Ramos (cell line): ENCODE measurements around the gene LRRC8E.
"Not testable (repeated sequence)": the region's sequence is repeated elsewhere in the genome, so short reads cannot be mapped to it uniquely, and the experiment has no call there.

ENCODE experiments used
- in situ Hi-C: fragments of 300-500 bp; cut with MboI; formaldehyde crosslinking; loops from one replicate; pipeline ENCODE4 v1.14.3; 2022; ENCODE audit warnings: low sequenced_read_pairs; ENCODE audit not compliant: unreplicated experiment

Gene LRRC8E

GRCh38 chr19:7916103-7916954 is 28.0 kb downstream of the LRRC8E start:
- in situ Hi-C loops: no loop called here

GRCh38 chr19:7916955-7917266 is 28.6 kb downstream of the LRRC8E start:
- in situ Hi-C loops: no loop called here

GRCh38 chr19:7917267-7918061 is 29.2 kb downstream of the LRRC8E start:
- in situ Hi-C loops: no loop called here

- in situ Hi-C loops: not testable (repeated sequence)
Measured at GRCh38 chr19:7918062-7918614, 29.8 kb downstream of the LRRC8E start.

GRCh38 chr19:7918615-7919421 is 30.5 kb downstream of the LRRC8E start:
- in situ Hi-C loops: no loop called here

GRCh38 chr19:7919610-7920518 is 31.6 kb downstream of the LRRC8E start, which contains the start of gene SNAPC2:
Gene SNAPC2 (plus strand): TSS chr19:7920338. CDS start chr19:7920367, 29 bp downstream.
- in situ Hi-C loops: loop anchor here (5.0 kb wide), 1 partner anchor 68 kb away; no protein-coding TSS in a partner anchor

- in situ Hi-C loops: loop anchor here (5.0 kb wide), 1 partner anchor 68 kb away; no protein-coding TSS in a partner anchor
Measured at GRCh38 chr19:7920519-7921301, 32.4 kb downstream of the LRRC8E start.

GRCh38 chr19:7921302-7921966 is 33.1 kb downstream of the LRRC8E start:
- in situ Hi-C loops: loop anchor here (5.0 kb wide), 1 partner anchor 69 kb away; no protein-coding TSS in a partner anchor

- in situ Hi-C loops: loop anchor here (5.0 kb wide), 1 partner anchor 70 kb away; no protein-coding TSS in a partner anchor
Measured at GRCh38 chr19:7921967-7922835, 33.9 kb downstream of the LRRC8E start.

GRCh38 chr19:7922836-7923195 is 34.5 kb downstream of the LRRC8E start:
- in situ Hi-C loops: loop anchor here (5.0 kb wide), 1 partner anchor 71 kb away; no protein-coding TSS in a partner anchor

- in situ Hi-C loops: loop anchor here (5.0 kb wide), 1 partner anchor 71 kb away; no protein-coding TSS in a partner anchor
Measured at GRCh38 chr19:7923295-7924191, 35.2 kb downstream of the LRRC8E start.

- in situ Hi-C loops: loop anchor here (5.0 kb wide), 1 partner anchor 72 kb away; no protein-coding TSS in a partner anchor
Measured at GRCh38 chr19:7924241-7924640, 35.9 kb downstream of the LRRC8E start.

GRCh38 chr19:7924651-7925170 is 36.4 kb downstream of the LRRC8E start:
- in situ Hi-C loops: loop anchor here (5.0 kb wide), 1 partner anchor 72 kb away; no protein-coding TSS in a partner anchor

- in situ Hi-C loops: no loop called here
Measured at GRCh38 chr19:7925171-7925851, 37.0 kb downstream of the LRRC8E start.
